ENCODE results near the gene TBCD. TPM values are rescaled to one million over a fixed set of nuclear protein-coding genes. Genes with fewer than 3 reads are reported as not detected.
A peak's percentile ranks its signal among the peaks of the same experiment; 100 is the strongest.

TBCD gene
- total RNA-seq, 1 experiment from 2014 or later: 129 TPM

DNA sequence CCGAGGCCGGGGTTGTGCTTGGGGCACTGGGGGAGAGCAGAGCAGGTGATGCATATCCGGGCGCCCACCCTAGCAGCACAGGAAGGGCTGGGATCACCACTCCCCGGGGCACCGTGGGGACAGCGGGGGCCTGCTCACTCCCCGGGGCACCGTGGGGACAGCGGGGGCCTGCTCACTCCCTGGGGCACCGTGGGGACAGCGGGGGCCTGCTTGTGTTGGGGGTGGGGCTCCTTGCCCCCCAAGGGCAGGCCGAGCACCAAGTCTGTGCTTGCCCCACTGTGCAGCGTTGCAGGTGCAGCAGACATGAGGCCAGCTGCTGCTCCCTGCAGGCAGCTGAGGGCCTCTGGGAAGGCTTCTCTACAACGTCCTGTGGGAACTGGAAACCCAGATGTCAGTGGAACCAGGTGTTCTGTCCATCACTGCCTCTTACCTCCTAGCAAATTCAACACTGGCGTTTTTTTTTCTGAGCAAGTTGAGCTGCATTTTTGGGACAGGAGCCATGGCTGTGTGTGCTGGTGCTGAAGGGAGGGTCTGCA is 112.9 kb downstream of the TBCD start:
- peaks cover 6 to 28% of the 10 kb centered on the region in 2 experiments for H3K4me1 Mint-ChIP-seq
- no peak overlapping the region for H3K4ac ChIP-seq (ENCODE audit: low read depth, low read length)
- WGBS (ENCODE audit: extremely low coverage, insufficient read length, low lambda C conversion rate): no CpG with 5 or more reads among the region's 16 CpGs
- no peaks in the 10 kb centered on the region for H3K4me1 ChIP-seq (ENCODE audit: insufficient read depth, low read length)
- H3K23ac ChIP-seq (ENCODE audit: insufficient read length, low read depth, low read length): no peak overlapping the region
- no peak overlapping the region for H4K5ac ChIP-seq (ENCODE audit: insufficient read length, low read depth, low read length)
- no peaks in the 10 kb centered on the region for H3K9me3 ChIP-seq (ENCODE audit: control insufficient read depth, low read depth, low read length)
- H3K9ac ChIP-seq (ENCODE audit: extremely low read depth, insufficient read length, low read length): no peak overlapping the region
- H3K9me3 Mint-ChIP-seq: no peaks in the 10 kb centered on the region
- no peaks in the 10 kb centered on the region; the same call in 1 of the 2 replicates for H3K79me2 ChIP-seq (ENCODE audit: insufficient read depth, low read length)
- H3K23me2 ChIP-seq (ENCODE audit: insufficient read length, low read depth, low read length, poor library complexity, severe bottlenecking): peaks cover 3% of the 10 kb centered on the region
- H3K36me3 Mint-ChIP-seq (ENCODE audit: insufficient read depth in 1 of 3, low read depth in 3 of 3): peaks cover 0 to 6% (median under 1%) of the 10 kb centered on the region in 3 experiments; a peak in 6 of 7 replicates
- no peak overlapping the region for H3K4me2 ChIP-seq (ENCODE audit: insufficient read depth, insufficient read length, low read length)
- peak overlapping the region; percentile 82 to 98 (median 90); a peak in 5 of 7 replicates for H3K27ac Mint-ChIP-seq
- no peak overlapping the region for H2BK15ac ChIP-seq (ENCODE audit: low read depth, low read length)
- H4K91ac ChIP-seq (ENCODE audit: insufficient read length, low read depth, low read length): no peak overlapping the region
- H2BK120ac ChIP-seq (ENCODE audit: low read depth, low read length, poor library complexity, severe bottlenecking): no peak overlapping the region
- H3K79me1 ChIP-seq (ENCODE audit: insufficient read depth, low read depth, low read length, poor library complexity, severe bottlenecking): peaks cover 3% of the 10 kb centered on the region
- H3K27me3 ChIP-seq (ENCODE audit: insufficient read depth, low read length): no peaks in the 10 kb centered on the region
- no peak overlapping the region for H4K8ac ChIP-seq (replicated peaks; ENCODE audit: insufficient read length, low read depth, low read length)
- no peak overlapping the region for H3K27ac ChIP-seq (ENCODE audit: insufficient read length, low read depth, low read length)
- H3K18ac ChIP-seq (ENCODE audit: insufficient read length, low read depth, low read length): no peak overlapping the region
- no peak overlapping the region for H2BK12ac ChIP-seq (ENCODE audit: insufficient read length, low read depth, low read length)
- no peaks in the 10 kb centered on the region; the same call in 1 of the 2 replicates for H3K27me3 Mint-ChIP-seq (ENCODE audit: low read depth)
- H2BK5ac ChIP-seq (ENCODE audit: insufficient read length, low read length): no peak overlapping the region
- H3T11ph ChIP-seq (ENCODE audit: low read length): no peak overlapping the region
- H3K4me3 Mint-ChIP-seq: no peak overlapping the region
- H2BK20ac ChIP-seq (ENCODE audit: low read depth, low read length, poor library complexity, severe bottlenecking): no peak overlapping the region
- H3K14ac ChIP-seq (ENCODE audit: insufficient read depth, low read length): no peak overlapping the region; the same call in 1 of the 2 replicates
- no peak for DNase-seq
- no peak overlapping the region for H2AFZ ChIP-seq (ENCODE audit: low read length)
- H4K20me1 ChIP-seq (ENCODE audit: control insufficient read depth, insufficient read depth, insufficient read length): no peaks in the 10 kb centered on the region
- no peak overlapping the region for H2AK5ac ChIP-seq (ENCODE audit: insufficient read length, low read length)
- H3K56ac ChIP-seq (ENCODE audit: insufficient read length, low read depth, low read length): no peak overlapping the region
- TF ChIP-seq, protein P1, sequence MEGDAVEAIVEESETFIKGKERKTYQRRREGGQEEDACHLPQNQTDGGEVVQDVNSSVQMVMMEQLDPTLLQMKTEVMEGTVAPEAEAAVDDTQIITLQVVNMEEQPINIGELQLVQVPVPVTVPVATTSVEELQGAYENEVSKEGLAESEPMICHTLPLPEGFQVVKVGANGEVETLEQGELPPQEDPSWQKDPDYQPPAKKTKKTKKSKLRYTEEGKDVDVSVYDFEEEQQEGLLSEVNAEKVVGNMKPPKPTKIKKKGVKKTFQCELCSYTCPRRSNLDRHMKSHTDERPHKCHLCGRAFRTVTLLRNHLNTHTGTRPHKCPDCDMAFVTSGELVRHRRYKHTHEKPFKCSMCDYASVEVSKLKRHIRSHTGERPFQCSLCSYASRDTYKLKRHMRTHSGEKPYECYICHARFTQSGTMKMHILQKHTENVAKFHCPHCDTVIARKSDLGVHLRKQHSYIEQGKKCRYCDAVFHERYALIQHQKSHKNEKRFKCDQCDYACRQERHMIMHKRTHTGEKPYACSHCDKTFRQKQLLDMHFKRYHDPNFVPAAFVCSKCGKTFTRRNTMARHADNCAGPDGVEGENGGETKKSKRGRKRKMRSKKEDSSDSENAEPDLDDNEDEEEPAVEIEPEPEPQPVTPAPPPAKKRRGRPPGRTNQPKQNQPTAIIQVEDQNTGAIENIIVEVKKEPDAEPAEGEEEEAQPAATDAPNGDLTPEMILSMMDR (conservative IDR thresholded peaks at IDR 0.05): no peak
